Measurements from ENCODE around the gene RIOK3. TPM values are rescaled to one million over a fixed set of nuclear protein-coding genes. Genes with fewer than 3 reads are reported as not detected.

Gene RIOK3
- total and polyA plus RNA-seq, 10 of the 15 experiments (the other 5 are each of a cell fraction or from before 2014, with no cell fraction given): 18.0 to 87.5 (median 53.8) TPM

DNA sequence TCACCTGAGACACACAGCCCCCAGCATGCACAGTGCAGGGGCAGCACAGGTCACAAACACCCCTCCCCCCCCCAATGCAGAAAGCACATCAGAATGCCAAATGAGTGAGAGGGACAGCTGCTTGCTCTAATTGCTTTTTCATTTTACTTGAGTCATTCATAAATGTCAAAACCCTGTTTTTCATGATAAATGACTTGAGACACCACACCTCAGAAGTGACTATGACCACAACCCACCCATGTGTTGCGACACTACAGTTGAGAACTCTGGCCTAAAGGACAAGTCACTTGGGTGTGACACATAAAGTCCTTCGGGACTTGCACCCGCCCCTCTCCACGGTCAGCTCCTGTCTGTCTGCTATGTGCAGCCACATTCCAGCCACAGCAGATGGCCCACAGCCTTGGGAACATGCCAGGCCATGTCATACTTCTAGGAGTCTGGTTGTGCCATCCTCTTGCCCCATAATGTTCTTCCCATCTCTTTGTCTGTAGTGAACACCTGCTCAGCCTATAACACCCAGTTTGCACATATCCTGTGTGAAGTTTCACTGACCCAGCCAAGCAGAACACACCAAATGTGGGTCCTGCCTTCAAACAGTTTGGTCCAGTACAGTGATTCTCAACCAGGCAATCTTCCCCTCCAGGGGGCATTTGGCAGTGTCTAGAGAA, 30.2 kb upstream of the RIOK3 start (continued):
- TF ChIP-seq, protein P1, sequence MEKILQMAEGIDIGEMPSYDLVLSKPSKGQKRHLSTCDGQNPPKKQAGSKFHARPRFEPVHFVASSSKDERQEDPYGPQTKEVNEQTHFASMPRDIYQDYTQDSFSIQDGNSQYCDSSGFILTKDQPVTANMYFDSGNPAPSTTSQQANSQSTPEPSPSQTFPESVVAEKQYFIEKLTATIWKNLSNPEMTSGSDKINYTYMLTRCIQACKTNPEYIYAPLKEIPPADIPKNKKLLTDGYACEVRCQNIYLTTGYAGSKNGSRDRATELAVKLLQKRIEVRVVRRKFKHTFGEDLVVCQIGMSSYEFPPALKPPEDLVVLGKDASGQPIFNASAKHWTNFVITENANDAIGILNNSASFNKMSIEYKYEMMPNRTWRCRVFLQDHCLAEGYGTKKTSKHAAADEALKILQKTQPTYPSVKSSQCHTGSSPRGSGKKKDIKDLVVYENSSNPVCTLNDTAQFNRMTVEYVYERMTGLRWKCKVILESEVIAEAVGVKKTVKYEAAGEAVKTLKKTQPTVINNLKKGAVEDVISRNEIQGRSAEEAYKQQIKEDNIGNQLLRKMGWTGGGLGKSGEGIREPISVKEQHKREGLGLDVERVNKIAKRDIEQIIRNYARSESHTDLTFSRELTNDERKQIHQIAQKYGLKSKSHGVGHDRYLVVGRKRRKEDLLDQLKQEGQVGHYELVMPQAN (conservative IDR thresholded peaks at IDR 0.05): 0 out of 2 replicates have a peak, but pooled peaks have one; percentile 28
- TF ChIP-seq, protein P2, sequence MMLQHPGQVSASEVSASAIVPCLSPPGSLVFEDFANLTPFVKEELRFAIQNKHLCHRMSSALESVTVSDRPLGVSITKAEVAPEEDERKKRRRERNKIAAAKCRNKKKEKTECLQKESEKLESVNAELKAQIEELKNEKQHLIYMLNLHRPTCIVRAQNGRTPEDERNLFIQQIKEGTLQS (IDR thresholded peaks at IDR 0.05; ENCODE audit: borderline replicate concordance, extremely low read depth, low read depth, low read length): no peak
- peak; percentile 55 for TF ChIP-seq JUNB (IDR thresholded peaks at IDR 0.05)

DNA sequence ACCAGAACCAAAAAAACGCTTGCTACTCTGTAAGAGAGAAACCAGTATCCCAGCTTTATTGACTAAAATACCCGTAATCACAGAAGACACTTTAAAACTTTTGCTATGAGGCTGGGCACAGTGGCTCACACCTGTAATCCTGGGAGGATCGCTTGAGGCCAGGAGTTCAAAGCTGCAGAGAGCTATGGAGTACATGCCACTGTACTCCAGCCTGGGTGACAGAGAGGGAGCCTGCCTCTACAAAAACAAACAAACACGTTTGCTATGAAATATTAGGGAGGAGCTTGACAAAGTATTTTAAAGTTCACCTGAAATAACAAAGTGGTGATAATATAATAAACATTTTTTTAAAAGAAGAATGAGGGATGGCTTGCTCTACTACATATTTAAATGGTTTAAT, 28.5 kb upstream of the RIOK3 start:
- H3K4me3 ChIP-seq: no peak overlapping the region
- no peaks in the 10 kb centered on the region for H3K27me3 ChIP-seq (replicated peaks in 1 of 2; ENCODE audit: control insufficient read depth in 2 of 2, insufficient read depth in 2 of 2, low read length in 1 of 2)
- WGBS (ENCODE audit: insufficient coverage, insufficient replicate concordance, low lambda C conversion rate, missing lambda C conversion rate): 83% methylated on average over 4 of the region's 4 CpGs
- FAIRE-seq: no peak
- H3K9me3 ChIP-seq (replicated peaks; ENCODE audit: control insufficient read depth, insufficient read depth, low read length): peaks cover 2% of the 10 kb centered on the region; the same call in 2 of the 3 replicates
- in situ Hi-C loops (cut with MboI) (no loop called here), intact Hi-C loops (cut with micrococcal nuclease; ENCODE audit: unreplicated experiment) (no loop called here)
- CTCF ChIA-PET: interaction anchor here (0.9 to 4.2 kb wide), 7 partner anchors 9 to 191 kb away, joined by 3 to 17 read pairs (median 6); partner anchors contain the start of genes RIOK3 and RMC1
- SMC1A ChIA-PET (ENCODE audit: uncharacterized antibody, unreplicated experiment): interaction anchor here (0.8 to 3.1 kb wide), 14 partner anchors 9 to 120 kb away, joined by 3 to 13 read pairs (median 6); partner anchors contain the start of gene RIOK3
- H4K20me1 ChIP-seq (ENCODE audit: control insufficient read depth, insufficient read depth): no peaks in the 10 kb centered on the region
- RAD21 ChIA-PET (ENCODE audit: unreplicated experiment): interaction anchor here (0.9 to 2.0 kb wide), 8 partner anchors 12 to 200 kb away, joined by 3 to 8 read pairs (median 4); partner anchors contain the start of gene RIOK3
- peaks cover 26% of the 10 kb centered on the region for H3K4me1 ChIP-seq (ENCODE audit: control insufficient read depth, insufficient read depth, low read length)
- H3K79me2 ChIP-seq (ENCODE audit: control insufficient read depth, insufficient read depth, low read length): no peaks in the 10 kb centered on the region
- no peak overlapping the region for H3K9ac ChIP-seq (ENCODE audit: control insufficient read depth, insufficient read depth, low read length)
- no peak for DNase-seq (ENCODE audit: low read depth, low spot score)
- POLR2A ChIA-PET: interaction anchor here (0.6 to 2.9 kb wide), 5 partner anchors 13 to 333 kb away, joined by 3 to 8 read pairs (median 6); partner anchors contain the start of gene RIOK3
- H2AFZ ChIP-seq (ENCODE audit: control insufficient read depth, low read depth, low read length): no peak overlapping the region
- no TSS peak for BruUV-seq (replicated peaks)
- H3K4me2 ChIP-seq (ENCODE audit: control insufficient read depth, insufficient read depth): no peak overlapping the region
- ATAC-seq: no peak
- H3K27ac ChIP-seq (ENCODE audit: control insufficient read depth, insufficient read depth): no peak overlapping the region
- no peaks in the 10 kb centered on the region for H3K36me3 ChIP-seq (ENCODE audit: control insufficient read depth in 2 of 2, insufficient read depth in 2 of 2, low read length in 1 of 2)
- TF ChIP-seq, protein P3, sequence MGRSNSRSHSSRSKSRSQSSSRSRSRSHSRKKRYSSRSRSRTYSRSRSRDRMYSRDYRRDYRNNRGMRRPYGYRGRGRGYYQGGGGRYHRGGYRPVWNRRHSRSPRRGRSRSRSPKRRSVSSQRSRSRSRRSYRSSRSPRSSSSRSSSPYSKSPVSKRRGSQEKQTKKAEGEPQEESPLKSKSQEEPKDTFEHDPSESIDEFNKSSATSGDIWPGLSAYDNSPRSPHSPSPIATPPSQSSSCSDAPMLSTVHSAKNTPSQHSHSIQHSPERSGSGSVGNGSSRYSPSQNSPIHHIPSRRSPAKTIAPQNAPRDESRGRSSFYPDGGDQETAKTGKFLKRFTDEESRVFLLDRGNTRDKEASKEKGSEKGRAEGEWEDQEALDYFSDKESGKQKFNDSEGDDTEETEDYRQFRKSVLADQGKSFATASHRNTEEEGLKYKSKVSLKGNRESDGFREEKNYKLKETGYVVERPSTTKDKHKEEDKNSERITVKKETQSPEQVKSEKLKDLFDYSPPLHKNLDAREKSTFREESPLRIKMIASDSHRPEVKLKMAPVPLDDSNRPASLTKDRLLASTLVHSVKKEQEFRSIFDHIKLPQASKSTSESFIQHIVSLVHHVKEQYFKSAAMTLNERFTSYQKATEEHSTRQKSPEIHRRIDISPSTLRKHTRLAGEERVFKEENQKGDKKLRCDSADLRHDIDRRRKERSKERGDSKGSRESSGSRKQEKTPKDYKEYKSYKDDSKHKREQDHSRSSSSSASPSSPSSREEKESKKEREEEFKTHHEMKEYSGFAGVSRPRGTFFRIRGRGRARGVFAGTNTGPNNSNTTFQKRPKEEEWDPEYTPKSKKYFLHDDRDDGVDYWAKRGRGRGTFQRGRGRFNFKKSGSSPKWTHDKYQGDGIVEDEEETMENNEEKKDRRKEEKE (IDR thresholded peaks at IDR 0.05): no peak
- TF ChIP-seq KAT2A (conservative IDR thresholded peaks at IDR 0.05; ENCODE audit: control insufficient read depth, low read depth, low read length): no peak
- TF ChIP-seq SMAD5 (IDR thresholded peaks at IDR 0.05; ENCODE audit: low read depth): no peak
- TF ChIP-seq, protein P1 (conservative IDR thresholded peaks at IDR 0.05): no peak
- no peak for TF ChIP-seq ZNF384 (IDR thresholded peaks at IDR 0.05; ENCODE audit: borderline replicate concordance, low read depth, low read length)
- TF ChIP-seq, protein P4, sequence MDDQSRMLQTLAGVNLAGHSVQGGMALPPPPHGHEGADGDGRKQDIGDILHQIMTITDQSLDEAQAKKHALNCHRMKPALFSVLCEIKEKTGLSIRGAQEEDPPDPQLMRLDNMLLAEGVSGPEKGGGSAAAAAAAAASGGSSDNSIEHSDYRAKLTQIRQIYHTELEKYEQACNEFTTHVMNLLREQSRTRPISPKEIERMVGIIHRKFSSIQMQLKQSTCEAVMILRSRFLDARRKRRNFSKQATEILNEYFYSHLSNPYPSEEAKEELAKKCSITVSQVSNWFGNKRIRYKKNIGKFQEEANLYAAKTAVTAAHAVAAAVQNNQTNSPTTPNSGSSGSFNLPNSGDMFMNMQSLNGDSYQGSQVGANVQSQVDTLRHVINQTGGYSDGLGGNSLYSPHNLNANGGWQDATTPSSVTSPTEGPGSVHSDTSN (IDR thresholded peaks at IDR 0.05; ENCODE audit: insufficient replicate concordance, low read depth, low read length): no peak
- no peak for TF ChIP-seq CEBPB (IDR thresholded peaks at IDR 0.05; ENCODE audit: borderline replicate concordance in 1 of 2, low read depth in 2 of 2, low read length in 2 of 2)
- no peak for TF ChIP-seq RCOR1 (conservative IDR thresholded peaks at IDR 0.05; ENCODE audit: low read depth, low read length)
- no peak for TF ChIP-seq SUZ12 (IDR thresholded peaks at IDR 0.05; ENCODE audit: unreplicated experiment)

Data from GM12878 (cell line).